ENCODE measurements around the gene CAPRIN2.

CAPRIN2 gene

DNA sequence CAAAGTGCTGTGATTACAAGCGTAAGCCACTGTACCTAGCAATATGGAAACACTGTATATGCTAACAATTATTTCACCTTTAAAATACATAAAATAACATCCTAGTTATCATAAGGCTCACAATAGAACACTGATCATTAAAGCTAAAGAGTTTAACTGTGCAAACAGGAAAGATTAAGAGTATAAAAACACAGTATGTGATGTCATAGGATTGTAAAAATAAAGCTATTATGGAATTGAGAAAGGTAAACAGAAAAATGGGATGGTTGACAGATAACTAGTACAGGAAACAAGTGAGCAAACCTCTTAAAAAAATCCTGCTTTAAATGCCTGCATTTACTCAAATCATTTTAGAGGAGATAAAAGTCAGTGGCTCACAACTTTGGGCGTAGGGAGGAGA, 48.3 kb downstream of the CAPRIN2 start:
- in situ Hi-C loops (cut with HindIII; ENCODE audit: low sequenced_read_pairs): no loop called here

DNA sequence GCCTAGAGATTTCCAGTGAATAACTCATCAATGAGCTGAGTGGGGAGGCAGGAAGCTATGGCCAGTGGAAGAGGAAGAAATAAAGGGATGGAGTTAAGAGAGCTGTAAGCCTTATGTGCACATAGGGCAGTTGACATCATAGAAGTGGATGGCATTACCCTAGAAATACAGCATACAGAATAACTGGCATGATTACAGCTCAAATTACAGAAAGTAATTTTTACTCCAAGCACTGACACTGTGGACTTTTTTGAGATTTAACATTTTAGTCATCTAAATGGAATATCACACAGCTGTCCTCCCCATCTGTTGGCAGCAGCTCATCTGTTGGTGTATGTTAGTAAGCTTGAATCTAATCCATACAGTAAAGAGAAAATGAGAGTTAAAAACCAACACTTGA, 53.7 kb downstream of the CAPRIN2 start:
- in situ Hi-C loops (cut with HindIII; ENCODE audit: low sequenced_read_pairs): no loop called here

DNA sequence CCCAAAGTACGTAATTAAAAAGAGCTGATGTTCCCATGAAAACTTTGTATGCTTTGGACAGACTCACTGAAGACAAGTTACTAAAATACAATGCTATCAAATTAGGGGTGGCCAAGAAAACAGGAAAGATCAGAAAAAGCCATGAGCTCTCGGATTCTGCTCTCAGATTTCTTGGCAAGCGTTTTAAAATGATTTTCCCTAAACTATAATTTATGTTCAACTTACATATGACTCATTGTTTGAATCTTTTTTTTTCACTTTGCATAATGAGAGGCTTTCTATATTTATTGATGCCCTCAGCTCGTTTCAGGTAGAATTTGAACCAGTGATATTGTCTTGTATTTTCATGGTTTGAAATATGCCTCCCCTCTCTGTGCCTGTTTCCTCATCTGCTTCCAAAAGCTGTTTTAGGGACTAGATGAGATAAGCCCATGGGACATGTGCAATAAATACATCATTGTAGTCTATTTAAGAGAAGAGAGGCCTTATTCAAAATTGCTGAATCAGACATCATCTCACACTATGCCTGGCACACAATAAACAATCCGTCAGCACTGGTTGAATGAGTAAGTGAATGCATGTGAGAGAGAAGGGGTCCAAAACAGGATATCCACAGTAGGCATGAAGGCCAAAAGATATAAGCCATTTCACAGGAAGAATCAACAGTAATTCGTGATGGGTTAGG, 54.4 kb downstream of the CAPRIN2 start:
- in situ Hi-C loops (cut with HindIII; ENCODE audit: low sequenced_read_pairs): no loop called here

DNA sequence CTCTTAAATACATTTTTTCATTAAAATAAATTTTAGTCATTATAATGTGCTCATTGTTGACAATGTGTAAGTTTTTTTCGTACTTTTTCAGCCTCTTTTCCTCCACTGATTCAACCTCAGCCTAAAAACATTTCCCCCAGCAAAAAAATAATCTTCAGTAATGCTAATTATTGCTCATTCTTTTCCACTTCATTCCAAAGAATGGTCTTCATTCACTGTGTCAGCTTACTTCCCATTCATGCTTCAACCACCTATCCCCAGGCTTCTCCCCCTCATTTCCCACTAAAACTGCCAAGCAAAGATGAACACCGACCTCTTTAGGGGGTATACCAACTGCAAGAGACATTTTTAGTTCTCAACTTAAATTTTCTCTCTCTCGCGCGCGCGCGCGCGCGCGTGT, 56.4 kb downstream of the CAPRIN2 start:
- in situ Hi-C loops (cut with HindIII; ENCODE audit: low sequenced_read_pairs): no loop called here

DNA sequence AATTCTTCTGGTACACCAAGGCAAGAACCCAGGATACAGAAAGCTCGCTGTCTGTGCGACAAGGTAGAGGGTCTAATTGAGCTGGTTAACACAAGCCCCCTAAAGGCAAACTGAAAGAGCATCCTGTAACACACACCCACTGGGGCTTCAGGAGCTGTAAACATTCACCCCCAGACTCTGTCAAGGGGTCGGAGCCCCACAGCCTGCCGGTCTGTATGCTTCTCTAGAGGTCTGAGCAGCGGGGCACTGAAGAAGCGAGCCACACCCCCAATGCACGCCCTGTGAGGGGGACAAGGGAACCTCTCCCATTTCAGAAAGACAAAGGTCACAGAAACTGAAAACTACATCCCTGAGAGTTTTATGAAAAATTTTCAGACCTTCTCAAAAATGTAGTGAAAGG, 57.8 kb downstream of the CAPRIN2 start:
- in situ Hi-C loops (cut with HindIII; ENCODE audit: low sequenced_read_pairs): no loop called here

DNA sequence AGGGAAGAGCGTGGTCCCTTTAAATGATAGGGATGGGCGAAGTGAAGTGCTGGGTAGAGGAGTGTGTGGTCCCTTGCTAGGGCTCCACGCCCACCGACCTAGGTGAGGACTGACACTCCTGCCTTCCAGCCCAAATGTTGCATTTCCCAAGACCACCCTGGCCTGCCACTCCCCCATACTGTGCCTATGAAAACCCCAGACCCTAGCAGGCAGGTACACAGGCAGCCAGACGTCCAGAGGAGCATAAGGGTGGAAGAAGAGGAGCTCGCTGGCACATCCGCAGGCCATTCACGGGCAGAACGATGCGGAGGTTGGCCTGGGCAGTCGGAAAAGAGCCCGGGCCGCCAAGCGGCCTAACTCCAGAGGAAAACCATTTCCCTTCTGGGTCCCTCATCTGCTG, 58.3 kb downstream of the CAPRIN2 start:
- in situ Hi-C loops (cut with HindIII; ENCODE audit: low sequenced_read_pairs): no loop called here

DNA sequence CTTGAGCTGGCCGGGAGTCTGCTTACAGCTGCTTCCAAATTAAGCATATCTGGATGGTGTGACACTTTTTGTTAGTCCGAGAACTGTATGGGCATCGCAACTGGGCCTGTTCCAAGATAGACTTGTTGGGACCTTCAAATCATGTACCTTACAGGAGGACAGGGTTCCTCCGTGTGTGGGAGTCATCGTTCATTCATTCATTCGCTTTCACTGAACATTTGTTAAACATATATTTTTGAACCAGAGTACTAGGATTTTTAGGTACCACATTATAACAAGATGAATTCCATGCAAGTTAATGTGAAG, 58.7 kb downstream of the CAPRIN2 start:
- in situ Hi-C loops (cut with HindIII; ENCODE audit: low sequenced_read_pairs): no loop called here

DNA sequence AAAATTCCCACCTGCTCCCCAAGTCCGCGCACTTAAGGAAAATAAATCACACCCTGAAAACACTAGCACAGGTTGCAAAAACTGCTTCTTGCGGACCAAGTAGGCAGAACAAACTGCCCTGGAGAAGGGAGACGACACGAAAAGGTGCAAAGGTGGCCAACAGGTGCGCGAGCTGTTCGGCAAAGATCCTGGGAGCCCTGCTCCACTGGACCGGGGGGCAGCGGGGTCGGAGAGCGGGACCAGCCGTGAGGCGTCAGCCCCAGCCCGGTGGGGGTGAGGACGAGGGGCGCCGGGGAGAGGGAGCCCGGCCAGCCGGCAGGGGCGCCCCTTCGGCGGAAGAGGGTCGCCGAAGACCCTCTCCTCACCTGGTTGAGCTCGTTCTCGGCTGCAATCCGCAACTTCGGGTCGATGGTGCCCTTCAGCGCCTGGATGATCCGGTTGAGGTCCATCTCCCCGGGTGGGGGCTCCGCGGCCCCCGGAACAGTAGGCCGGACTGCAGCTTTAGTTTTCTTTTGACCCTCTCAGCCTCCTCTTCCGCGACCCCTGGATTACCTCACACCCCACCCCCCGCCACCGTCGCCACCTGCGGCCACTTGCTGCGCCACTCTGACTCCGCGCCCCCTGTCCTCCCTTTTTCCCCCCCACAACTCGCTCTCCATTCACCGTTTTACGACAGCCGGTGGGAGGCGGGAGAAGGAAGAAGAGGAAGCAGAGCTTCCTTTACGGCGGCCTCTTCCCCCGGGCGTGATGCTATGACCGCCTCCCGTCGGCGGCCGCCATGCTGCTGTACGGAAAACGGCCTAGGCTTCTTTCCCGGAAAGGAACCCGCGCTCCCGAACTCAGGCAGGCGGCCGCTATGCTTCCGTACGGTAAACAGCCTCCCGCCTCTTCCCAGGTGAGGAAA, 59.3 kb downstream of the CAPRIN2 start, which contains the start of gene IPO8:
TSS of gene IPO8 (minus strand) at position 671 of the 904 bp plus-strand sequence. CDS start at position 449, 222 bp downstream.
- in situ Hi-C loops (cut with HindIII; ENCODE audit: low sequenced_read_pairs): no loop called here

DNA sequence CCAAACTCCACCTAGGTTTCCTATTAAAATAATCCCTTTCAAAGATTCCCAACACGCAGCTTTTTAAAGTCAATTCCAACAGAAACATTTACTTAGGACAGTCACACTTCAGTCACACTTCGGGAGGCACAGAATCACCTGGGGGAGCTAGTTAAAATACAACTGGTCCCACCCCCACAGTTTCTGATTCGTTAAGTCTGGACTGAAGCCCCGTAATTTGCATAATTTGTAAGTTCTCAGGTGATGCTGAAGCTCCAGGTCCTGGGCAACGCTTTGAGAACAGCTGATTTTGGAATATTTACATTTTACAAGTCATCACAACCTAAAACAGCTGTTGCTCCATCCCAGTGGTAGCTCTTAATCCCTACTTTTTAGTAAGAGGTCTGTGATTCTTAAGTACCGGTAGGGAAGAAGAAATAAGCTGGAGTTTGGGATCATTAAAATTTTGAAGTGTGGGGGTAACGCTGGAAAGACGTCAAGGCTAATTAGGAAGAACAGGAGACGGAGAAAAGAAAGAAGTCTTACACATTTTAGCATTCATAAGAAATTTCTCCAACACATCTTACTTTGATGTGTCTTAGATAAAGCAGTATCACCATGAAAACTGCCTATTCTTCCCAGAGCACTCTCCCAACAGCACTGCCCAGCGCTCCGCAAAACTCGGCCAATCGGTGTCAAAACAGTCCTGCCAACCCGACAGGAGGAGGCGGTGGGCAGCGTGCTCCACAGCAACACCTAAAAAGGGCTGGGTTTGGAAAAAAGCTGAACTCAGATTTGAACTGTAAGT, 60.1 kb downstream of the CAPRIN2 start:
- in situ Hi-C loops (cut with HindIII; ENCODE audit: low sequenced_read_pairs): no loop called here

DNA sequence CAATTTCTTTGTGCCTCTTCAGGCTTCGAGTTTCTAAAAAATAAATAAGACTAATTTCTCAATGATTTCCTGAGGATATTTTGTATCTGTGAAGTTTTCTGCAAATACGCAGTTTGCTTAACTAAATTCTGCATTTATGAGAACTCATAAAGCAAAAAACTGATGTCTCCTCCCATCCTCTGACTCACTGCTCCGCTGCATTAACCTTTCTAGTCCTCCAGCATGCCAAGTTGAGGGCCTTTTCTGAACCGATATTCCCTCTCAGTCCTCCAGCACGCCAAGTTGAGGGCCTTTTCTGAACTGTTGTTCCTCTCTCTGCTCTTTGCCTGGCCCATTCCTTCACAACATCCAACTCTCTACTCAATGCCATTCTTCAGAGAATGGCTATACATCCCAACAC, 62.3 kb downstream of the CAPRIN2 start:
- in situ Hi-C loops (cut with HindIII; ENCODE audit: low sequenced_read_pairs): no loop called here

DNA sequence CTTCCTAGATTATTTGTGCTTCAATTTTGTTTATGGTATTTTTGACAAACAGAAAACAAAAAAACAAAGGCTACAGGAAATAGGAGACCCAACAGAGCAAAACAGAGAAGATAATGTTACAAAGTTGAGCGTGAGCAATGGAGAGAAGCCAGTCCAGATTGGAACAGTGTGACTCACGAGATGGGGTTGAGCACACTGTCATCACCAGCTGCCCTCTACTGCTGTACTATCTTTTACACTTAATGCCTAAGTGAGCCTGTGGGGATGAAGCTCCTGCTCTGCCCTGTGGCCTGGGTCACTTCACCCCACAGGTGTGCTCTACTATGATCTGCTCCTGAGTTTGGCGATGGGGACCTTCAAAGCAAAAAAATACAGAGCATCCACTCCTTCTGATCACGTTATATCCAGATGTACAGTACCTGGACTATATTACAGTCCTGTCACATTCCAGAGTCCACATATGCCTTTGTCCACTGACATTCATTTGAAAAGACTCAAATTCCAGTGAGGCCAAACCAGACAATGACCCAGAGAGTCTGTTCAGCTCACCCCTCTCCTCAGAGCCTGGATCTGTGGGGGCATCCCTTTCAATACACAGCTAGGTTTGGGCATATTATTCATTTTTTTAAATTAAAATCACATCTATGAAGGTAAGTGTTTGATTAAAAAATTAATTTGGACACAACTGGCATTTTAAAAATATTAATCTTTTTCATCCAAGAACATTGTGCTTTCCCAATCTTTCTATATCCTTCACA, 63.5 kb downstream of the CAPRIN2 start:
- in situ Hi-C loops (cut with HindIII; ENCODE audit: low sequenced_read_pairs): no loop called here

DNA sequence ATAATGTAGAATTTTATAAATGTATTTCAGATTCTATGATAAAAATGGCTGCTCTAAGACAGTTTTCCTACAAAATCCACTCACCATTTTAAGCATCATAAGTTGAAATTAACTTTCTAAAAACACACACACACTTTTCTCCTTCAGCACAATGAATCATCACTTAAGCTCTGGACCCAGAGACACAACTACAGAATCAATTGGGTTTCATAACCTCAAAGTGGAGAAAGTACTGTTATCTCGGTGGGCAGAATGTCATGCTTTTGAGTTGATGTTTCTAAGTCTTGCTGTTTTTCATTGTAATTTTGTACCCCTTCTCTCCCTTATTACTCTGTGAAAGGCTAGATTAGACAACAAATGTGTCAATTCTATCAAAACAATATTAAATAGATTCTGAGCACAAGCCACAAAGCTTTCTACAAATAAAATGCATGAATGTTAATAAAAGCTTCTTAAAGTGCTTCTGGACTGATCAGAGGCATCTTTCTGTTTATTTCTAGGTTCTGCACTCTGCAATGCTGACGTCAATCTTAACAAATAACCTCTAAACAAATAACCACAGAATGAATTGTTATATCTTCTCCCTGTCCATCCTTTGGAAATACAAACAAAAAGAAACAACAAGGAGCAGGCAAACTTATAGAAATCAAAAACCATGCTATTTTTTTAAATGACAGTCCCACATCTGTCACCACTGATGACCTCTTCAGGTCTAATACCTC, 67.3 kb downstream of the CAPRIN2 start:
- in situ Hi-C loops (cut with HindIII; ENCODE audit: low sequenced_read_pairs): no loop called here

DNA sequence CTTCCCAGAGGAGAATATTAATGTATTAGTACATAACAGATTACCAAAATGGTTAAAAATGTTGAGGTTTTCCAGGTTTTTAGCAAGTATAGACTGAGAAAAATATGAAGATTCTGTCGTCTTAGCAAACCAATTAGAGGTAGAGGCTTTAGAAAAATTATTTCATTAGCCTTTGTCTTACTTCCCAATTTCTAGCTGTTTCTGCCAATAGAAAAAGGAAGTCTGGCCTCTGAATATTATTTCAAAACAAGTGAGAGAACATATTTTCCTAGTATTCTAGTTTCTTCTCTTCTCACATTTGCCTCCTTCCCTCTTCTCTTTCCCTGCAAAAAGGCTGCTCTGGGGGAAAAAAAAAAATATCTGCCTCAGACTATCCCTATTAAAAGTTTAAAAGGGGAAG, 75.5 kb downstream of the CAPRIN2 start:
- in situ Hi-C loops (cut with HindIII; ENCODE audit: low sequenced_read_pairs): no loop called here

DNA sequence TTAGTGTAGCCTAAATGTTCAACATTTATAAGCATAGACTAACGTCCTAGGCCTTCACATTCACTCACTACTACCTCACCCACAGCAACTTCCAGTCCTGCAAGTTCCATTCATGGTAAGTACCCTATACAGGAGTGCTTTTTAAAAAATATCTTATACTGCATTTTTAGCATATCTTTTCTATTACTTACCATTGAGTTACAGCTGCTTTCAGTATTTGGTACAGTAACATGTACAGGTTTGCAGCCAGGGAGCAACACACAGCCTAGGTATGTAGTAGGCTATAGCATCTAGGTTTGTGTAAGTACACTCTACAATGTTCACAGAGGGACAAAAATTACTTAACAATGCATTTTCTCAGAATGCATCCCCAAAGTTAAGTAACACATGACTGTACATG, 76.5 kb downstream of the CAPRIN2 start:
- in situ Hi-C loops (cut with HindIII; ENCODE audit: low sequenced_read_pairs): no loop called here

DNA sequence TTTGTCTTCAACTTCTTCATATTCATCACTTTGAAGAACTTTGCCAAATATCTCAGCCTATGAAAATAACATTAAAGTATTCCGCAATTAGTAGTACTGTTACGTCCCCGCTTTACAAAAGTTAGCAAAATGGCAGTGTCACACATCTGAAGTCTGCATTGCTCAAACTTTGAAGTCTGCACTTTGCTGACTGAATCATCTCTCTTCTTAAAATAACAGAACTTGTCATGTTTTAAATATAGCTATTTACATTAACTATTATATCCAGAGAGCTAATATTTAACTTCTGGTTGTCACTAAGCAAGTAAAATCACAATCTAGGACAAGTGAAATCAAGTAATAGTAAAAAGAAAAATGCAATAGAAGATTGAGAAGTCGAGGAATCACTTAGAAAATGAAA, 93.5 kb downstream of the CAPRIN2 start:
- in situ Hi-C loops (cut with HindIII; ENCODE audit: low sequenced_read_pairs): no loop called here
